Smooth muscle cell (in vitro differentiated cells): ENCODE measurements around the gene CNTLN. TPM values are rescaled to one million over a fixed set of nuclear protein-coding genes. Genes with fewer than 3 reads are reported as not detected.

Source experiments
- DNase-seq: peaks from one replicate; lab custom pipeline; 2025; ENCODE audit not compliant: unreplicated experiment; lab: John Stamatoyannopoulos, UW
- H2AFZ ChIP-seq: fragments of 200-600 bp; sonication (generic); 2 replicates; pipeline ENCODE4 v1.6.0; 2016; ENCODE audit warnings: antibody characterized with exemption, low read depth, mild to moderate bottlenecking
- H3F3A ChIP-seq: fragments of 200-600 bp; sonication (generic); 2 replicates; pipeline ENCODE4 v1.6.0; 2017; ENCODE audit warnings: antibody characterized with exemption, low read depth
- H3K27ac ChIP-seq: fragments of 200-600 bp; sonication (generic); 2 replicates; pipeline ENCODE4 v1.5.1; 2016; ENCODE audit warnings: low read depth, mild to moderate bottlenecking
- H3K27me3 ChIP-seq: fragments of 200-600 bp; sonication (generic); 2 replicates; pipeline ENCODE4 v1.6.1; 2016; ENCODE audit warnings: low read depth, mild to moderate bottlenecking
- H3K36me3 ChIP-seq: fragments of 200-600 bp; sonication (generic); 2 replicates; pipeline ENCODE4 v1.5.1; 2016; ENCODE audit warnings: low read depth
- H3K4me1 ChIP-seq: fragments of 200-600 bp; sonication (generic); 2 replicates; pipeline ENCODE4 v1.5.1; 2016; ENCODE audit warnings: low read depth
- H3K4me2 ChIP-seq: fragments of 200-600 bp; sonication (generic); 2 replicates; pipeline ENCODE4 v1.6.0; 2016; ENCODE audit warnings: mild to moderate bottlenecking
- H3K4me3 ChIP-seq: fragments of 200-600 bp; sonication (generic); 2 replicates; pipeline ENCODE4 v1.5.1; 2016; ENCODE audit warnings: mild to moderate bottlenecking
- H3K79me2 ChIP-seq: fragments of 200-600 bp; sonication (generic); 2 replicates; pipeline ENCODE4 v1.6.0; 2016; ENCODE audit warnings: low read depth, mild to moderate bottlenecking
- H3K9ac ChIP-seq: fragments of 200-600 bp; sonication (generic); 2 replicates; pipeline ENCODE4 v1.6.0; 2016; ENCODE audit warnings: low read depth
- H3K9me3 ChIP-seq: fragments of 200-600 bp; sonication (generic); replicated peaks from 2 replicates; pipeline ENCODE4 v1.5.1; 2016; ENCODE audit warnings: low read depth
- H4K20me1 ChIP-seq: fragments of 200-600 bp; sonication (generic); 2 replicates; pipeline ENCODE4 v1.6.0; 2016; ENCODE audit warnings: low read depth
- whole genome bisulfite sequencing: methylation state at CpG from one replicate; pipeline ENCODE4 v1.1.7; 2016; ENCODE audit warnings: low lambda C conversion rate; 5-methylcytosine and 5-hydroxymethylcytosine counted together
- polyA plus RNA-seq: library from polyadenylated mRNA; unstranded; fragments of >200 nt; fragmentation: Nextera tagmentation; extraction: Ambion mirVana; gene quantifications from 2 replicates; pipeline ENCODE4 v1.2.1, GENCODE V29; 2016
- total RNA-seq: library from RNA; depleted of rRNA; stranded (reverse); fragments of >200 nt; gene quantifications from 2 replicates; pipeline ENCODE4 v1.2.3, GENCODE V29; 2014
- TF ChIP-seq, protein P1 (sequence below): fragments of 200-600 bp; sonication (generic); IDR thresholded peaks from 2 replicates; pipeline ENCODE4 v1.5.1; 2017; ENCODE audit warnings: borderline replicate concordance, mild to moderate bottlenecking, antibody characterized with exemption; ENCODE audit not compliant: insufficient read depth, poor library complexity, severe bottlenecking

CNTLN gene
- total and polyA plus RNA-seq, 2 experiments from 2014 or later = 5.7 to 9.0 TPM

- no peaks in the 10 kb centered on the region for H3K4me1 ChIP-seq
- H3K79me2 ChIP-seq = no peaks in the 10 kb centered on the region
- H3K4me3 ChIP-seq = no peak overlapping the region
- no peak overlapping the region for H3K4me2 ChIP-seq
- no peaks in the 10 kb centered on the region for H3F3A ChIP-seq
- no peaks in the 10 kb centered on the region for H3K27me3 ChIP-seq
- no peak overlapping the region for H3K27ac ChIP-seq
- TF ChIP-seq, protein P1, sequence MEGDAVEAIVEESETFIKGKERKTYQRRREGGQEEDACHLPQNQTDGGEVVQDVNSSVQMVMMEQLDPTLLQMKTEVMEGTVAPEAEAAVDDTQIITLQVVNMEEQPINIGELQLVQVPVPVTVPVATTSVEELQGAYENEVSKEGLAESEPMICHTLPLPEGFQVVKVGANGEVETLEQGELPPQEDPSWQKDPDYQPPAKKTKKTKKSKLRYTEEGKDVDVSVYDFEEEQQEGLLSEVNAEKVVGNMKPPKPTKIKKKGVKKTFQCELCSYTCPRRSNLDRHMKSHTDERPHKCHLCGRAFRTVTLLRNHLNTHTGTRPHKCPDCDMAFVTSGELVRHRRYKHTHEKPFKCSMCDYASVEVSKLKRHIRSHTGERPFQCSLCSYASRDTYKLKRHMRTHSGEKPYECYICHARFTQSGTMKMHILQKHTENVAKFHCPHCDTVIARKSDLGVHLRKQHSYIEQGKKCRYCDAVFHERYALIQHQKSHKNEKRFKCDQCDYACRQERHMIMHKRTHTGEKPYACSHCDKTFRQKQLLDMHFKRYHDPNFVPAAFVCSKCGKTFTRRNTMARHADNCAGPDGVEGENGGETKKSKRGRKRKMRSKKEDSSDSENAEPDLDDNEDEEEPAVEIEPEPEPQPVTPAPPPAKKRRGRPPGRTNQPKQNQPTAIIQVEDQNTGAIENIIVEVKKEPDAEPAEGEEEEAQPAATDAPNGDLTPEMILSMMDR = no peak
- H3K9me3 ChIP-seq = no peaks in the 10 kb centered on the region
- no peaks in the 10 kb centered on the region for H4K20me1 ChIP-seq
- no peak overlapping the region for H2AFZ ChIP-seq
- H3K9ac ChIP-seq = no peak overlapping the region
- no peak for DNase-seq
- H3K36me3 ChIP-seq = no peaks in the 10 kb centered on the region
These were observed 343.0 kb downstream of the CNTLN start for GRCh38 chr9:17477816-17478215.

- H3K36me3 ChIP-seq = no peaks in the 10 kb centered on the region
- H3K27ac ChIP-seq = no peak overlapping the region
- DNase-seq = no peak
- no peak overlapping the region for H3K9ac ChIP-seq
- H3K9me3 ChIP-seq = no peaks in the 10 kb centered on the region
- TF ChIP-seq, protein P1 = no peak
- 98% methylated on average over 4 of the region's 4 CpGs for WGBS
- no peak overlapping the region for H2AFZ ChIP-seq
- H3K27me3 ChIP-seq = no peaks in the 10 kb centered on the region
- no peaks in the 10 kb centered on the region for H3K79me2 ChIP-seq
- H3K4me1 ChIP-seq = no peaks in the 10 kb centered on the region
- no peak overlapping the region for H3K4me3 ChIP-seq
- no peak overlapping the region for H3K4me2 ChIP-seq
- no peaks in the 10 kb centered on the region for H3F3A ChIP-seq
- no peaks in the 10 kb centered on the region for H4K20me1 ChIP-seq
These were observed 346.1 kb downstream of the CNTLN start for GRCh38 chr9:17480966-17481365.

DNA sequence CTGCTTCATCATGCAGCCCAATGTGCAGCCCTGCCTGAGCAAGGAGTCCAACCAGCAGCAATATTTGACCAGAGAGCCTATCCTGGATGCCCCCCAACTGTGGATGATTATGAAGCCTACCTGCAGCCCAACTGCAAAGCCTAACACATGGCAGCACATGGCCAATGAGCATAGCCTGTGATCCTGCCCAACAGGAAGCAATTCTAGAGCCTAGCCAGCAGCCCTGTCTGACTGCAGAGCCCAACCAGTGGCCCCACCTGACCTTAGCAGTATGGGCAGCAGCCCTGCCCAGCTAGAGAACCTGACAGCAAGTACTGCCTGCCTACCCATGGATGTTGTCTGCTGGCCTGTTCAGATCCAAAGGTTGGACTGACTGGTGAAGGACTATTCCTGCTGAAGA, 346.7 kb downstream of the CNTLN start:
- Histone ChIP-seq H2AFZ (no peak overlapping the region), H3K4me2 (no peak overlapping the region), H3K27me3 (no peaks in the 10 kb centered on the region), H3K4me3 (no peak overlapping the region), H3K9me3 (no peaks in the 10 kb centered on the region), H4K20me1 (no peaks in the 10 kb centered on the region), H3K9ac (no peak overlapping the region), H3K4me1 (no peaks in the 10 kb centered on the region), H3K27ac (no peak overlapping the region), H3K79me2 (no peaks in the 10 kb centered on the region), H3K36me3 (no peaks in the 10 kb centered on the region), H3F3A (no peaks in the 10 kb centered on the region)
- no peak for DNase-seq
- TF ChIP-seq, protein P1 = no peak

- H3K27me3 ChIP-seq = no peaks in the 10 kb centered on the region
- H3F3A ChIP-seq = no peaks in the 10 kb centered on the region
- H3K4me1 ChIP-seq = no peaks in the 10 kb centered on the region
- TF ChIP-seq, protein P1 = no peak
- no peak overlapping the region for H3K4me2 ChIP-seq
- 89% methylated on average over 3 of the region's 3 CpGs for WGBS
- H3K9me3 ChIP-seq = no peaks in the 10 kb centered on the region
- H3K9ac ChIP-seq = no peak overlapping the region
- H3K36me3 ChIP-seq = no peaks in the 10 kb centered on the region
- DNase-seq = no peak
- H4K20me1 ChIP-seq = no peaks in the 10 kb centered on the region
- no peak overlapping the region for H2AFZ ChIP-seq
- no peak overlapping the region for H3K27ac ChIP-seq
- no peaks in the 10 kb centered on the region for H3K79me2 ChIP-seq
- H3K4me3 ChIP-seq = no peak overlapping the region
These were observed 350.1 kb downstream of the CNTLN start for GRCh38 chr9:17484906-17485305.
